Measurements from ENCODE around the gene TOP3B.
"Not testable (repeated sequence)": the region's sequence is repeated elsewhere in the genome, so short reads cannot be mapped to it uniquely, and the experiment has no call there.

TOP3B gene

DNA sequence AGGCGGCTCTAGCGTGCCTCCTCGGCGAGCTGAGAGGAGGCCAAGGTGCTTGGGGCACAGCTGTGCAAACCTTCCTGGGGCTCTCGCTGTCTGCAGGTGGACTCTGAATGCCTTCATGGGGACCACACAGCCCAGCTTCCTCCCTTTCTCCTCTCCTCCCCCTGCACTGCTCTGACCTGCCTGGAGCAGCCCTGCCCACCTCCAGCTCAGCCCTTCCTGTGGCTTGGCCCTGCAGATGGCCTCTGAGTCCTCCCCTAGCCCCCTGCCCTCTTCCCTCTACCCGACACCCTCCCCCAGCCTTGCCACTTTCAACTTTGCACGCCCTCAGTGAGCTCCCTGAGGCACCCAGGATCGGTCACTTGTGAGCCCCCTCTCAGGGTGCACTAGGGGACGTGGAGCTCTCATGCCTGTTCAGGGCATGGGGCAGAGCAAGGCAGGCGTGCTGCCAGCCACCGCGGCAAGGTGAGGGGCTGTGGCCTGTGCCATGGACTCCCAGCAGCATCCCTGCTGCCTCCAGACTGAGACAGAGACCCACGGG is 61.3 kb downstream of the TOP3B start:
- no peak for DNase-seq

DNA sequence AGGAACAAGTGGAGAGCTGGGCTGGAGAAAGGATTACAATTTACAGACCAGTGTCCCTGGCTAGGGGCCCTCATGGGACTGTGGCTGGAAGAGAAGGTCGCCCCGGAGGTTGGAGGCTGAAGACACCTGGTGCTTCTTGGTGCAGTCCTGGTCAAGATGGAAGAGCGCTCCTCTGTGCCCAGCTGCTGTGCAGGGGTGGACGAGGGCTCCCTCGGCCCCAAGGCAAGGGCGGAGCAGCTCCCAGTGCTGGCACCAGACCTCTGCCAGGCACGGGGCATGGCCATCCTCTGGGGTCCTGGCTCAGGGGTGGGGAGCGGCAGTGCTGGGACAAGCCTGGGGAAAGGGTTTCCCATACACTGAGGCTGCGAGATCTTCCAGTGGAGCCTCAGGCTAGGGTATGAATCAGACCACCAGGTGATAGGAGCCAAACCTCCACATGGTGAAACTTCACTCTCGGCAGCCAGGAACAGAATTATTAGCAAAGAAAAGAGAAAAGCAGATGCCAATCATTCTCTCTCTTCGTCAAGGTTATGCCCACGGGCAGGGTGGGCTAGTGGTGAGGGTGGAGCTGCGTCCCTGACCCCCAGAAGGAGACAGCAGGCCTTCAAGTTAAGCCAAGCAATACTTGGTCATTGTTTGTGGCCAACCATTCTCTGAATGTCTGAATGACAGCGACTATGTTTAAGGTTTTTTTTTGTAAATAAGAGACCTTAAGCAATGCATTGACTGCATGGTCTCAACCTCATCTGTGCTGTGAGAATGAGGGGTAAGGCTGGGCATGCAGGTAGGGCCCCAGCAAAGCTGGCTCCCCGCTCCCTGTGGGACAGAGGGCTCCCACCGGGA is 62.0 kb downstream of the TOP3B start:
- no peak for DNase-seq

GRCh38 chr22:21919526-21920307 is 62.9 kb downstream of the TOP3B start:
- no peak for DNase-seq

- no peak for DNase-seq
These were observed 64.0 kb downstream of the TOP3B start for GRCh38 chr22:21918466-21919185.

DNA sequence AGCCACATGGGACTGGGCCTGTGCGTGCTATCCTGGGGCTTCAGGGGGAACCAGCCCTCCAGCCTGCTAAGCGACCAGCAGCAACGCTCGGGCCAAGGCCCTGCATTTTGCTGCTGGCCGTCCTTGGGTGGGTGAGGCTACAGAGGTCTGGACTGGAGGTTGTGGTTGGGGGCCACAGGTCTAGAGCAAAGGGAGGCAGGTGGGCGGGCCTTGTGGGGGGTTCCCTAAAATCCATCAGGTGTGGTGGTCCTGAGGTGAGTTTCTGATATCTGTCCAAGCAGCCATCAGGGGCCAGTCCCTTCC is 64.7 kb downstream of the TOP3B start:
- DNase-seq = no peak

DNA sequence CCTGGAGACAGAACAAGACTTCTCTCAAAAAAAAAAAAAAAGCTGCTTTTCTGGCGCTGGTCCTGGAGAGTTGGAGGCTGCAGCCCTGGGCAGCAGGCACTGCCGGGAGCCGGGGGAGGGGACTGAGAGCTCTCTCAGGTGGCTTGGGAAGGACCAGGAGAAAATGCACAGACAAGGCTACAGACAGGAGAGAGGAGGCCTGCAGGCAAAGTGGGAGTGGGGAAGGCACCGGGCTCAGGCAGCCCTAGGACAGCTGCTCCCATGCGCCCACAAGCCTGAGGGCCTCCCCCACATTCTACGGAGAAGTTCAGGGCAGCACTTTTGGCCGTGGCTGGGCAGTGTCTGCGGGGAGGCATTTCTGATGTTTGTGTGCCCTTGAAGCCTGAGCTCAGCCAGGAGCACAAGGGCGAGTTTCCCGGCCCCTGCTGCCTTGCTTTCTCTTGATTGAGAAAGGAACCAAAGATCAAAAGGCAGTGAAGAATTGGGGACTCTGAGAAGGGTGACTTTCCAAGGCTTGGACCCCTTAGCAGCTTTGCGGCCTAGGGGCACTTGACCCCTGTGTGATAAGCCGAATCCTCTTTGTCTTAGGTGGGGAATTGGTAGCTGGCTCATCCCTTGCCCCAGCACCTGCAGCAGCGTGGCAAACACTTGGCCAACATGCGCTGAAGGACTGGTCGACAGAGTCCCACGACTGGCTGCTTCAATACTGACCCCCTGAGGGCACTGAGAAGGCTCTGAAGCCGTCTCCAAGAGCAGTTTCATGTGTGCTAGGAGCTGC is 65.2 kb downstream of the TOP3B start:
- DNase-seq = no peak

DNA sequence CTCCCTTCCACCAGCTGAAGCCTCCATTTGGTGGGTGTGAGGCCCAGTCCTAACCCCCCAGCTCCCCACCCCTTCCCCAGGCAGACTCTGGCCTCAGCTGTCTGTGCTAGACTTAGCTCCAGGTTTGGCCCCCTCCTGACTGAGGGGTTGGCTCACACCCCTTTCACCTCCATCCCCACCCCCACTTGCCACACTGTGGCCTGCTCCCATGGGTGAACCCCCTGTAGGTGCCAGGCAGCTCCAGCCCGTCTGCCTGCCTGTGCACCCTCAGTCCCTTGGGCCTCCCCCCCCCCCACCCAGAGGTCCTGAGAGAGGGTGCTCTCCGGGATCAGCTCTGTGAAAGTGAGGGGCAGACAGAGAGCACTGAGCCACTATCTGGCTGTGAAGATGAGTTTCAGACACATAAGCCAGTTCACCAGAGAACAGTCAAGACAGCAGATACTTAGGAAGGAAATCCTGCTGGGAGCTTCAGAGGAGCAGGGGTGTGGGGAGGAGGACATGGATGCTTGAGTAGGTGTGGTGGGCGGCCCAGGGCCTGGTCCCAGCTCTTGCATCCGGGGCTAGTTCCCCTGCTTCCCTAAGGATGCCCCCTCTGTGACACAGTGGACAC is 66.2 kb downstream of the TOP3B start:
- no peak for DNase-seq

DNA sequence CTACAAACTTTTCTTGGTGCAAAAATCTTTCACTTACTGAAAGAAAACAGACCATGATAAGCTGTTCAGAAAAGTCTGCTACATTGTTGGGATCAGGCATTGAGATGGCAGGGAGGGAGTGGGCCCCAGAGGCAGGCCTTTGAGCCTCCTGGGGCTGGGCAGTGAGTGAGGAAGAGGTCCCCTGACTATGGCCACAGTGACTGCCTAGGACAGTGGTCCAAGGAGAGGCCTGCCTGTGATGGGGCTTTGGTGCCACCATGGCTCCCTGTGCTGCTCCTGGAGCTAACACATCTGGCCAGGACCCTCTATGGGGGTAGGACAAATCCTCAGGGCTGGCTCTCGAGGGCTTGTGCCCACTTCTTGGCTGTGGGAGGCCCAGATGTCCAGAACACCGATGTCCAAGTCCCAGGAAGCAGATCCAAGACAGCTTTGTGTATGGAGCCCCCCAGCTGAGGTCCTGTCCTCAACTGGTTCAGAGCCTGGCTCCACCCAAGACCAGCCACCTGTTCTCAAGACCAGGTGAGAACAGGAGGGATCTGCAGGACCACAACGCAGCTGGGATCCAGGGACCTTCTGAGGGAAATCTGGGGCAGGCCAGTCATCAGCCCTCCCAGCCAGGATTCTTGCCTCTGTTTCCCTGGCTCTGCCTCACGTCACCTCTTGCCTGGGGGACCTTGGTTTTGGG is 66.8 kb downstream of the TOP3B start:
- no peak for DNase-seq

GRCh38 chr22:21914033-21914642 is 68.4 kb downstream of the TOP3B start:
- not testable (repeated sequence) for DNase-seq

- DNase-seq = not testable (repeated sequence)
These were observed 72.2 kb downstream of the TOP3B start for GRCh38 chr22:21910367-21910766.

GRCh38 chr22:21909871-21910270 is 72.7 kb downstream of the TOP3B start:
- no peak for DNase-seq

DNA sequence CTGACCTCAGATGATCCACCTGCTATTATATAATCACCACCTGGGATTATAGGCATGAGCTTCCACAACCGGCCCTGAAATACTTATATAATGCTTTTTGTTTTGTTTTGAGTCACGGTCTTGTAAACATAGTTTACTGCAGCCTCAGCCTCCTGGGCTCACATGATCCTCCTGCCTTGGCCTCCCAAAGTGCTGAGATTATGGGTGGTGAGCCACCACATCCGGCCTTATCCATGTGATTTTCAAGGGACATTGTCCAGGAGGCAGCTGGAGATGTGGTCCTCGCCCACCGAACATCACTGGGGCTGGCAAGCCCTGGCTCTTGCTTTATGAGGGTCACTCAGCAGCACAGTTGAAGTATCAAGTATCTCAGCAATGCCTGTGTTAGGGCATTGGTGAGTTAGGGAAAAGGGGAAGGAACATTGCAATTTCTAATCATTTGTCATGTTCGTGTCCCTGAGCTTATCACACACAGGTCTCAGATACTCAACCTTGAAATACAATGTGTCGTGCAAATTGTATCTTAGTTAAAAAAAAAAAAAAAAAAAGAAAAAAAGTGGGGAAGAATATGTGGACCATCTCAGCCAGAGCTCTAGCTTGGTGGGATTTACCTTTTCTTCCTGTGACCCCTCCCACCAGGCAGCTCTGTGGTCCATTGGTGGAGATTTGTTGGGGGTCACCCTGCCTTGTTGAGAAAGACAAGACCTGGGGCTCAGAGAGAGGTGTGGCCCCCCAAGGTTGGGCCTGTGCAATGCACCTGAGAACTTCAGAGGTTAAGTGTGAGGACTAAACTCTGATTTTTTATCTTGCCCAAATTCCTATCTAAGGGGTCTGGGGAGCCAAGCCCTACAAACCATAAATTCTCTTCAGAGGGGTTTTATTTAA is 74.7 kb downstream of the TOP3B start:
- DNase-seq = no peak

All from activated CD4-positive, alpha-beta T cell treated with anti-CD3 and anti-CD28 coated beads, Interleukin-2, amount 50 U/mL, for 48 hours (primary cell).